ENCODE data around the gene PCDHA2.
"Not testable (repeated sequence)": the region's sequence is repeated elsewhere in the genome, so short reads cannot be mapped to it uniquely, and the experiment has no call there.

The PCDHA2 gene

DNA sequence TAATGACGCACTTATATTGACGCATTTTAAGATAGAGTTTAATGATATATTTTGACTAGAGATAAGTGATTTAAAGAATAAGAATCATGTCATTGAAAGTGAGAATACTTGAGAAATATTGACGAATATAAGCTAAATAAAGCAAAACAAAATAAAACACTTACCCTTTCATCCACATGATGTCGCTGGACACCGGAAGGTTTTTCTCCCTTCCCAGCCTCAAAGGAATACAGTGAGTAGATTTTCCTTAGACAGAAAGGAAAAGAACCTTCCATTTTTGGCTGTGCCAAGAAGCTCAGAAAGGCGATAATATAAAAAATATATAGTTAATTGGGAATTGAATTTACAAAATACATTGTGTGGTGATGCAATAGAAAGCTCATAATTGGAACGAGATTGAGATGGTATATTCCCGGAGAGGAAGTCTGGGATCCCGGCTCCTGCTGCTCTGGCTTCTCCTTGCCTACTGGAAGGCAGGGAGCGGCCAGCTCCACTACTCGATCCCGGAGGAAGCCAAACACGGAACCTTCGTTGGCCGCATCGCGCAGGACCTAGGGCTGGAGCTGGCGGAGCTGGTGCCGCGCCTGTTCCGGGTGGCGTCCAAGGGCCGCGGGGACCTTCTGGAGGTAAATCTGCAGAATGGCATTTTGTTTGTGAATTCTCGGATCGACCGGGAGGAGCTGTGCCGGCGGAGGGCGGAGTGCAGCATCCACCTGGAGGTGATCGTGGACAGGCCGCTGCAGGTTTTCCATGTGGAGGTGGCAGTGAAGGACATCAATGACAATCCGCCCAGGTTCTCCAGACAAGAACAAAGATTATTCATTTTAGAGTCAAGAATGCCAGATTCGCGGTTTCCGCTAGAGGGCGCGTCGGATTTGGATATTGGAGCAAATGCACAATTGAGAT, 27.0 kb downstream of the PCDHA2 start, which contains the start of gene PCDHA5:
TSS of gene PCDHA5 (plus strand) at position 239 of the 906 bp plus-strand sequence.
- DNase-seq, result no peak

DNA sequence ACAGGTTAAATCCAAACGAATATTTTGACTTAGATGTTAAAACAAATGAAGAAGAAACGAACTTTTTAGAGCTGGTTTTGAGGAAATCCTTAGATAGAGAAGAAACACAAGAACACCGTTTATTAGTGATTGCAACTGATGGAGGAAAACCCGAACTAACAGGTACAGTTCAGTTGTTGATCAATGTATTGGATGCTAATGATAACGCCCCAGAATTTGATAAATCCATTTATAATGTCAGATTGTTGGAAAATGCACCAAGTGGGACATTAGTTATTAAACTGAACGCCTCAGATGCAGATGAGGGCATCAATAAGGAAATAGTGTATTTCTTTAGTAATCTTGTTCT, 27.6 kb downstream of the PCDHA2 start:
- no peak for DNase-seq

DNA sequence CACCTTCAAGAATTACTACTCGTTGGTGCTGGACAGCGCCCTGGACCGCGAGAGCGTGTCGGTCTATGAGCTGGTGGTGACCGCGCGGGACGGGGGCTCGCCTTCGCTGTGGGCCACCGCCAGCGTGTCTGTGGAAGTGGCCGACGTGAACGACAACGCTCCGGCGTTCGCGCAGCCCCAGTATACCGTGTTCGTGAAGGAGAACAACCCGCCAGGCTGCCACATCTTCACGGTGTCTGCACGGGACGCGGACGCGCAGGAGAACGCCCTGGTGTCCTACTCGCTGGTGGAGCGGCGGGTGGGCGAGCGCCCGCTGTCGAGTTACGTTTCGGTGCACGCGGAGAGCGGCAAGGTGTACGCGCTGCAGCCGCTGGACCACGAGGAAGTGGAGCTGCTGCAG, 28.3 kb downstream of the PCDHA2 start:
- not testable (repeated sequence) for DNase-seq

DNA sequence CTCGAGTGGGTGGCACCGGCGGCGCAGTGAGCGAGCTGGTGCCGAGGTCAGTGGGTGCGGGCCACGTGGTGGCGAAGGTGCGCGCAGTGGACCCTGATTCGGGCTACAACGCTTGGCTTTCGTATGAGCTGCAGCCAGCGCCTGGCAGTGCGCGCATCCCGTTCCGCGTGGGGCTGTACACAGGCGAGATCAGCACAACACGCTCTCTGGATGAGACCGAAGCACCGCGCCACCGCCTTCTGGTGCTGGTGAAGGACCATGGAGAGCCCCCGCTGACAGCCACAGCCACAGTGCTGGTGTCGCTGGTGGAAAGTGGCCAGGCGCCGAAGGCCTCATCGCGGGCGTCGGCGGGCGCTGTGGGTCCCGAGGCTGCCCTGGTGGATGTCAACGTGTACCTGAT, 28.8 kb downstream of the PCDHA2 start:
- DNase-seq, result no peak

DNA sequence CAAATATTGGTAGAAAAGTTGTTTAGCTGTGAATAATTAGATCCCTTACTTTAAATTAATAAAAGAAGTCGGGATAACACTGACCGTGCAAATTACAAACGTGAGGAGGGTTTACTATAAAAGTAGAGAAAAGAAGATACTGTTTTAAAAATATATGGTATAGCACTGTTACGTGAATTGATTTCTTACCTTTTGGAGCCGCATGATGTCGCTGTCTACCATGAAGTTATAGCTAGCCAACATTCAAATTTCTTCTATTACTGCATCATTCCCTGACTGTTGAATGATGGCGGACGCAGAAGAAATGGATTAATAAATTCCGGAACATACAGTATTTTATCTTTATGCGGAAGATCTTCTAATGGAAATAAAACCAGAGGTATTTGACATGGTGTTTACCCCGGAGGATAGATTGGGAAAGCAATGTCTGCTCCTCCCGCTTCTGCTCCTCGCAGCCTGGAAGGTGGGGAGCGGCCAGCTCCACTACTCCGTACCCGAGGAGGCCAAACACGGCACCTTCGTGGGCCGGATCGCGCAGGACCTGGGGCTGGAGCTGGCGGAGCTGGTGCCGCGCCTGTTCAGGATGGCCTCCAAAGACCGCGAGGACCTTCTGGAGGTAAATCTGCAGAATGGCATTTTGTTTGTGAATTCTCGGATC, 33.2 kb downstream of the PCDHA2 start, which contains the start of gene PCDHA6:
TSS of gene PCDHA6 (plus strand) at position 257 of the 658 bp plus-strand sequence. CDS start at position 389, 132 bp downstream.
- DNase-seq, result no peak

DNA sequence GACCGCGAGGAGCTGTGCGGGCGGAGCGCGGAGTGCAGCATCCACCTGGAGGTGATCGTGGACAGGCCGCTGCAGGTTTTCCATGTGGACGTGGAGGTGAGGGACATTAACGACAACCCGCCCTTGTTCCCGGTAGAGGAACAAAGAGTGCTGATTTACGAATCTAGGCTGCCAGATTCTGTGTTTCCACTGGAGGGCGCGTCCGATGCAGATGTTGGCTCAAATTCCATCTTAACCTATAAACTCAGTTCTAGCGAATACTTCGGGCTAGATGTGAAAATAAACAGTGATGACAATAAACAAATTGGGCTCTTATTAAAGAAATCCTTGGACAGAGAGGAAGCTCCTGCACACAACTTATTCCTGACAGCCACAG, 33.7 kb downstream of the PCDHA2 start:
- DNase-seq, result no peak

DNA sequence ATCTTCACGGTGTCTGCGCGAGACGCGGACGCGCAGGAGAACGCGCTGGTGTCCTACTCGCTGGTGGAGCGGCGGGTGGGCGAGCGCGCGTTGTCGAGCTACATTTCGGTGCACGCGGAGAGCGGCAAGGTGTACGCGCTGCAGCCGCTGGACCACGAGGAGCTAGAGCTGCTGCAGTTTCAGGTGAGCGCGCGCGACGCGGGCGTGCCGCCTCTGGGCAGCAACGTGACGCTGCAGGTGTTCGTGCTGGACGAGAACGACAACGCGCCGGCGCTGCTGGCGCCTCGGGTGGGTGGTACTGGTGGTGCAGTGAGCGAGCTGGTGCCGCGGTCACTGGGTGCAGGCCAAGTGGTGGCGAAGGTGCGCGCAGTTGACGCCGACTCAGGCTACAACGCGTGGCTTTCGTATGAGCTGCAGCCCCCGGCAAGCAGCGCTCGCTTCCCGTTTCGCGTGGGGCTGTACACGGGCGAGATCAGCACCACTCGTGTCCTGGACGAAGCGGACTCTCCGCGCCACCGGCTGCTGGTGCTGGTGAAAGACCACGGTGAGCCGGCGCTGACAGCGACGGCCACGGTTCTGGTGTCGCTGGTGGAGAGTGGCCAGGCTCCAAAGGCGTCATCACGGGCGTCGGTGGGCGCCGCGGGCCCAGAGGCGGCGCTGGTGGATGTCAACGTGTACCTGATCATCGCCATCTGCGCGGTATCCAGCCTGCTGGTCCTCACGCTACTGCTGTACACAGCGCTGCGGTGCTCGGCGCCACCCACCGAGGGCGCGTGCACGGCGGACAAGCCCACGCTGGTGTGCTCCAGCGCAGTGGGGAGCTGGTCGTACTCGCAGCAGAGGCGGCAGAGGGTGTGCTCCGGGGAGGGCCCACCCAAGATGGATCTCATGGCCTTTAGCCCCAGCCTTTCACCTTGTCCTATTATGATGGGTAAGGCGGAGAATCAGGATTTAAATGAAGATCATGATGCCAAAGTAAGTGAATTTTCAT, 35.2 kb downstream of the PCDHA2 start:
- not testable (repeated sequence) for DNase-seq

DNA sequence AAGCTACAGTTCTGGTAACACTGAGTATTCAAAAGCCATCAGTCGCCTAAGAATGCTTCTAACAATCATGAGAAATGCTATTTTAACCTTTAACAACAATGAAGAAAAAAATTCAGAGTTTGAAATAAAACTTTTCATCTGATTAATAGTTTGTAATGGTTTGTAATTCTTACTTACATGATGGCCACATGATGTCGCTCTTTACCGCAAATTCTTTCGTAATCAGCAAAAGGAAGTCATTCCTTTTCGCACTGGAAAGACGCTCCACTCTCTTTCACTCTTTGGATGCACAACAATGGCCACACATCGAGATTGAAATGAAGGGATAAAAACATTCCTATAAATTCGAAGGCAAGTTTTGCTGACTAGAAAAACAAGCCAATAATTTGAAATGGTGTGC, 39.3 kb downstream of the PCDHA2 start, which contains the start of gene PCDHA7:
TSS of gene PCDHA7 (plus strand) at position 277 of the 400 bp plus-strand sequence. CDS start at position 392, 115 bp downstream.
- DNase-seq, result no peak

DNA sequence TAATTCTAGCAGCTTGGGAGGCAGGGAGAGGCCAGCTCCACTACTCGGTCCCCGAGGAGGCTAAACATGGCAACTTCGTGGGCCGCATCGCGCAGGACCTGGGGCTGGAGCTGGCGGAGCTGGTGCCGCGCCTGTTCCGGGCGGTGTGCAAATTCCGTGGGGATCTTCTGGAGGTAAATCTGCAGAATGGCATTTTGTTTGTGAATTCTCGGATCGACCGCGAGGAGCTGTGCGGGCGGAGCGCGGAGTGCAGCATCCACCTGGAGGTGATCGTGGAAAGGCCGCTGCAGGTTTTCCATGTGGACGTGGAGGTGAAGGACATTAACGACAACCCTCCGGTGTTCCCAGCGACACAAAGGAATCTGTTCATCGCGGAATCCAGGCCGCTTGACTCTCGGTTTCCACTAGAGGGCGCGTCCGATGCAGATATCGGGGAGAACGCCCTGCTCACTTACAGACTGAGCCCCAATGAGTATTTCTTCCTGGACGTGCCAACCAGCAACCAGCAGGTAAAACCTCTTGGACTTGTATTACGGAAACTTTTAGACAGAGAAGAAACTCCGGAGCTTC, 39.9 kb downstream of the PCDHA2 start:
- DNase-seq, result not testable (repeated sequence)

DNA sequence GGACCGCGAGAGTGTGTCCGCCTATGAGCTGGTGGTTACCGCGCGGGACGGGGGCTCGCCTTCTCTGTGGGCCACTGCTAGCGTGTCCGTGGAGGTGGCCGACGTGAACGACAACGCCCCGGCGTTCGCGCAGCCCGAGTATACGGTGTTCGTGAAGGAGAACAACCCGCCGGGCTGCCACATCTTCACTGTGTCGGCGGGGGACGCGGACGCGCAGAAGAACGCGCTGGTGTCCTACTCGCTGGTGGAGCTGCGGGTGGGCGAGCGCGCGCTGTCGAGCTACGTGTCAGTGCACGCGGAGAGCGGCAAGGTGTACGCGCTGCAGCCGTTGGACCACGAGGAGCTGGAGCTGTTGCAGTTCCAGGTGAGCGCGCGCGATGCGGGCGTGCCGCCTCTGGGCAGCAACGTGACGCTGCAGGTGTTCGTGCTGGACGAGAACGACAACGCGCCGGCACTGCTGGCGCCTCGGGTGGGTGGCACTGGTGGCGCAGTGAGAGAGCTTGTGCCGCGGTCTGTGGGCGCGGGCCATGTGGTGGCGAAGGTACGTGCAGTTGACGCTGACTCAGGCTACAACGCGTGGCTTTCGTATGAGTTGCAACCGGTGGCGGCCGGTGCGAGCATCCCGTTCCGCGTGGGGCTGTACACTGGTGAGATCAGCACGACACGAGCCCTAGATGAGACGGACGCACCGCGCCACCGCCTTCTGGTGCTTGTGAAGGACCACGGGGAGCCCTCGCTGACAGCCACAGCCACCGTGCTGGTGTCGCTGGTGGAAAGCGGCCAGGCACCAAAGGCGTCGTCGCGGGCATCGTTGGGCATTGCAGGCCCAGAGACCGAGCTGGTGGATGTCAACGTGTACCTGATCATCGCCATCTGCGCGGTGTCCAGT, 41.2 kb downstream of the PCDHA2 start:
- no peak for DNase-seq

DNA sequence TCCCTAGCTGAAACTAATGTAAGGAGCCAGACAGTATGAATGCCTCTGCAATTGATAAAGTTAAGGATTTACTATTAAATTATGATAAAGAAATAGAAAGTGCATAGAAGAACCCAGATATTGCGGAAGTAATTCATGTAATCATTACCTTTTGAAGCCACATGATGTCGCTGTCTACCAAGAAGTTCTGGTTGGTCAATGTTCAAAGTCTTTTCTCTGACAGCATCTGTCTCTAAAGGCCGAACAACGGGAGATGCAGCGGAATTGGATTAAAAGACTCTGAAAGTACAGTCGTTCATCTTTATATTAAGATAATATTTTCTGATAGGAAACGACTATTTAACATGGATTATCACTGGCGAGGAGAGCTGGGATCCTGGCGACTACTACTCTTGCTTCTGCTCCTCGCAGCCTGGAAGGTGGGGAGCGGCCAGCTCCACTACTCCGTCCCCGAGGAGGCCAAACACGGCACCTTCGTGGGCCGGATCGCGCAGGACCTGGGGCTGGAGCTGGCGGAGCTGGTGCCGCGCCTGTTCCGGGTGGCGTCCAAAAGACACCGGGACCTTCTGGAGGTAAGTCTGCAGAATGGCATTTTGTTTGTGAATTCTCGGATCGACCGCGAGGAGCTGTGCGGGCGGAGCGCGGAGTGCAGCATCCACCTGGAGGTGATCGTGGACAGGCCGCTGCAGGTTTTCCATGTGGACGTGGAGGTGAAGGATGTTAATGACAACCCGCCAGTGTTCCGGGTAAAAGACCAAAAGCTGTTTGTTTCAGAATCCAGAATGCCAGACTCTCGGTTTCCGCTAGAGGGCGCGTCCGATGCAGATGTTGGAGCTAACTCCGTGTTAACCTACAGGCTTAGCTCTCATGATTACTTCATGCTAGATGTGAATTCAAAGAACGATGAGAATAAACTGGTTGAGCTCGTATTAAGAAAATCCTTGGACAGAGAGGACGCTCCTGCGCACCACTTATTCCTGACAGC, 46.6 kb downstream of the PCDHA2 start, which contains the start of gene PCDHA8:
TSS of gene PCDHA8 (plus strand) at position 210 of the 985 bp plus-strand sequence. CDS start at position 345, 135 bp downstream.
- DNase-seq, result peak; percentile 32

DNA sequence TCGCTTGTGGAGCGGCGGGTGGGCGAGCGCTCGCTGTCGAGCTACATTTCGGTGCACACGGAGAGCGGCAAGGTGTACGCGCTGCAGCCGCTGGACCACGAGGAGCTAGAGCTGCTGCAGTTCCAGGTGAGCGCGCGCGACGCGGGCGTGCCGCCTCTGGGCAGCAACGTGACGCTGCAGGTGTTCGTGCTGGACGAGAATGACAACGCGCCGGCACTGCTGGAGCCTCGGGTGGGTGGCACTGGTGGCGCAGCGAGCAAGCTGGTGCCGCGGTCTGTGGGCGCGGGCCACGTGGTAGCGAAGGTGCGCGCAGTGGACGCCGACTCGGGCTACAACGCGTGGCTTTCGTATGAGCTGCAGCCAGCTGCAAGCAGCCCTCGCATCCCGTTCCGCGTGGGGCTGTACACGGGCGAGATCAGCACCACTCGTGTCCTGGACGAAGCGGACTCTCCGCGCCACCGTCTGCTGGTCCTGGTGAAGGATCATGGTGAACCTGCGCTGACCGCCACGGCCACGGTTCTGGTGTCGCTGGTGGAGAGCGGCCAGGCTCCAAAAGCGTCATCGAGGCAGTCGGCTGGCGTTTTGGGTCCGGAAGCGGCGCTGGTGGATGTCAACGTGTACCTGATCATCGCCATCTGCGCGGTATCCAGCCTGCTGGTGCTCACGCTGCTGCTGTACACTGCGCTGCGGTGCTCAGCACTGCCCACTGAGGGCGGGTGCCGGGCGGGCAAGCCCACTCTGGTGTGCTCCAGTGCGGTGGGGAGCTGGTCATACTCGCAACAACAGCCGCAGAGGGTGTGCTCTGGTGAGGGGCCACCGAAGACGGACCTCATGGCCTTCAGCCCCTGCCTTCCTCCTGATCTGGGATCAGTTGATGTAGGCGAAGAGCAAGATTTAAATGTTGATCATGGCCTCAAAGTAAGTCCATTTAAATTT, 48.4 kb downstream of the PCDHA2 start:
- DNase-seq, result no peak

Measured in NCI-H2029 (cell line).